ENCODE results near the gene KPNA2. TPM values are rescaled to one million over a fixed set of nuclear protein-coding genes. Genes with fewer than 3 reads are reported as not detected.

The KPNA2 gene
- total and polyA plus RNA-seq, 10 of the 15 experiments (the other 5 are each of a cell fraction or from before 2014, with no cell fraction given) = 202 to 731 (median 283) TPM

DNA sequence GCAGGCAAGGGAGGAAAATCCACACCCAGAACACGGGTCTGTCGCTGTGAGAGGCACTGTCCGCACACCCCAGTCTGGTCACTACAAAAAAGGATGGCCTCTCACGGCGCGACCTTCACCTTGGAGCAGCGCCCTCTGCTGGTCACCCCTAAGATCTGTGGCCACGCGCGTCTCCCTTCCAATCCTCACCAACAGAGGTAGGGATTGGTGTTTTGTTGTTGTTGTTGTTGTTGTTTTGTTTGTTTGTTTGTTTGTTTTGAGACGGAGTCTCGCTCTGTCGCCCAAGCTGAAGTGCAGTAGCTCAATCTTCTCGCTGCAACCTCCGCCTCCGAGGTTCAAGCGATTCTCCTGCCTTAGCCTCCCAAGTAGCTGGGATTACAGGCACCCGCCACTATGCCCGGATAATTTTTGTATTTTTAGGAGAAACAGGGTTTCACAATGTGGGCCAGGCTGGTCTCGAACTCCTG lies 24.3 kb upstream of the KPNA2 start:
- SMC1A ChIA-PET (ENCODE audit: uncharacterized antibody, unreplicated experiment) = no interaction called here
- H4K20me1 ChIP-seq (ENCODE audit: control insufficient read depth, insufficient read depth) = no peaks in the 10 kb centered on the region
- H3K9ac ChIP-seq (ENCODE audit: control insufficient read depth, insufficient read depth, low read length) = no peak overlapping the region
- BruUV-seq (replicated peaks) = no TSS peak
- ATAC-seq (peak; percentile 98), DNase-seq (ENCODE audit: low read depth, low spot score) (no peak), FAIRE-seq (no peak)
- no peaks in the 10 kb centered on the region for H3K9me3 ChIP-seq (replicated peaks; ENCODE audit: control insufficient read depth, insufficient read depth, low read length)
- TF ChIP-seq YY1 (IDR thresholded peaks at IDR 0.05; ENCODE audit: low read depth, low read length) (peak; percentile 54; the same call in 1 of the 2 replicates), HDGF (IDR thresholded peaks at IDR 0.05) (peak; percentile 91), RAD21 (IDR thresholded peaks at IDR 0.05; ENCODE audit: insufficient read depth, low read depth, low read length) (peak; percentile 37; the same call in 1 of the 2 replicates), CBFB (IDR thresholded peaks at IDR 0.05; ENCODE audit: low read depth) (no peak), FOXK2 (IDR thresholded peaks at IDR 0.05) (0 out of 2 replicates have a peak, but pooled peaks have one; percentile 14), SMC3 (IDR thresholded peaks at IDR 0.05; ENCODE audit: borderline replicate concordance, low read length) (peak; percentile 33; the same call in 1 of the 2 replicates), CHD2 (IDR thresholded peaks at IDR 0.05; ENCODE audit: borderline replicate concordance, low read depth, low read length) (no peak), RUNX3 (IDR thresholded peaks at IDR 0.05; ENCODE audit: low read length) (peak; percentile 6; the same call in 1 of the 2 replicates), NR2F1 (conservative IDR thresholded peaks at IDR 0.05) (peak; percentile 71)
- TF ChIP-seq, protein P1, sequence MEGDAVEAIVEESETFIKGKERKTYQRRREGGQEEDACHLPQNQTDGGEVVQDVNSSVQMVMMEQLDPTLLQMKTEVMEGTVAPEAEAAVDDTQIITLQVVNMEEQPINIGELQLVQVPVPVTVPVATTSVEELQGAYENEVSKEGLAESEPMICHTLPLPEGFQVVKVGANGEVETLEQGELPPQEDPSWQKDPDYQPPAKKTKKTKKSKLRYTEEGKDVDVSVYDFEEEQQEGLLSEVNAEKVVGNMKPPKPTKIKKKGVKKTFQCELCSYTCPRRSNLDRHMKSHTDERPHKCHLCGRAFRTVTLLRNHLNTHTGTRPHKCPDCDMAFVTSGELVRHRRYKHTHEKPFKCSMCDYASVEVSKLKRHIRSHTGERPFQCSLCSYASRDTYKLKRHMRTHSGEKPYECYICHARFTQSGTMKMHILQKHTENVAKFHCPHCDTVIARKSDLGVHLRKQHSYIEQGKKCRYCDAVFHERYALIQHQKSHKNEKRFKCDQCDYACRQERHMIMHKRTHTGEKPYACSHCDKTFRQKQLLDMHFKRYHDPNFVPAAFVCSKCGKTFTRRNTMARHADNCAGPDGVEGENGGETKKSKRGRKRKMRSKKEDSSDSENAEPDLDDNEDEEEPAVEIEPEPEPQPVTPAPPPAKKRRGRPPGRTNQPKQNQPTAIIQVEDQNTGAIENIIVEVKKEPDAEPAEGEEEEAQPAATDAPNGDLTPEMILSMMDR (IDR thresholded peaks at IDR 0.05 in 2 of 3, conservative IDR thresholded peaks at IDR 0.05 in 1 of 3; ENCODE audit: control insufficient read depth in 2 of 3, extremely low read depth in 1 of 3, insufficient read depth in 1 of 3, low read depth in 3 of 3, low read length in 3 of 3) = peak; percentile 59 to 83 (median 80)
- H3K4me2 ChIP-seq (ENCODE audit: control insufficient read depth, insufficient read depth) = peak overlapping the region; percentile 82
- CTCF ChIA-PET = interaction anchor here (0.7 to 1.6 kb wide), 9 partner anchors 8 to 112 kb away, joined by 3 to 6 read pairs (median 3); partner anchors contain the start of gene C17orf58
- no peaks in the 10 kb centered on the region for H3K4me1 ChIP-seq (ENCODE audit: control insufficient read depth, insufficient read depth, low read length)
- RAD21 ChIA-PET (ENCODE audit: unreplicated experiment) = interaction anchor here (1.1 kb wide), 1 partner anchor 15 kb away, joined by 3 read pairs; the partner anchor contains the start of gene C17orf58
- no peak overlapping the region for H3K27ac ChIP-seq (ENCODE audit: control insufficient read depth, insufficient read depth)
- in situ Hi-C loops (cut with MboI) = no loop called here
- intact Hi-C loops (cut with micrococcal nuclease; ENCODE audit: unreplicated experiment) = loop anchor here (10.0 kb wide), 1 partner anchor 454 kb away; no protein-coding TSS in a partner anchor
- no peaks in the 10 kb centered on the region for H3K79me2 ChIP-seq (ENCODE audit: control insufficient read depth, insufficient read depth, low read length)
- H3K4me3 ChIP-seq = peak overlapping the region; percentile 28; the same call in 1 of the 2 replicates
- peak overlapping the region; percentile 67 for H2AFZ ChIP-seq (ENCODE audit: control insufficient read depth, low read depth, low read length)
- H3K36me3 ChIP-seq (ENCODE audit: control insufficient read depth in 2 of 2, insufficient read depth in 2 of 2, low read length in 1 of 2) = no peaks in the 10 kb centered on the region
- peaks cover 0 to 2% of the 10 kb centered on the region in 2 experiments; a peak in 1 of 4 replicates for H3K27me3 ChIP-seq (replicated peaks in 1 of 2; ENCODE audit: control insufficient read depth in 2 of 2, insufficient read depth in 2 of 2, low read length in 1 of 2)
- 29% methylated on average over 20 of the region's 20 CpGs for WGBS (ENCODE audit: insufficient coverage, insufficient replicate concordance, low lambda C conversion rate, missing lambda C conversion rate)
- POLR2A ChIA-PET = no interaction called here

Data from GM12878 (cell line).